Memory B cell (primary cell): Measurements from ENCODE around the gene MEX3A.

Source experiments
- ATAC-seq: fragments of 150-1000 bp; cut with Tn5 transposase; 2 replicates; pipeline ENCODE4 v1.10.0; 2021; ENCODE audit warnings: low read depth, mild to moderate bottlenecking, moderate library complexity
- DNase-seq, 2 donors: peaks; one replicate each; pipeline ENCODE4 v3.0.0; 2022; ENCODE audit warnings: low spot score in 2 of 2
- H3K27ac Mint-ChIP-seq: one replicate; pipeline ENCODE4 v1.8.0; 2022; ENCODE audit warnings: mild to moderate bottlenecking, moderate library complexity, mixed read lengths
- H3K27me3 Mint-ChIP-seq: one replicate; pipeline ENCODE4 v1.8.0; 2022; ENCODE audit warnings: mixed read lengths
- H3K36me3 Mint-ChIP-seq: one replicate; pipeline ENCODE4 v1.8.0; 2022; ENCODE audit warnings: mild to moderate bottlenecking, mixed read lengths
- H3K4me1 Mint-ChIP-seq: one replicate; pipeline ENCODE4 v1.8.0; 2022; ENCODE audit warnings: mixed read lengths
- H3K4me3 Mint-ChIP-seq: one replicate; pipeline ENCODE4 v1.8.0; 2022; ENCODE audit warnings: mild to moderate bottlenecking, moderate library complexity, mixed read lengths
- H3K9me3 Mint-ChIP-seq: one replicate; pipeline ENCODE4 v1.8.0; 2022; ENCODE audit warnings: mixed read lengths

Gene MEX3A

DNA sequence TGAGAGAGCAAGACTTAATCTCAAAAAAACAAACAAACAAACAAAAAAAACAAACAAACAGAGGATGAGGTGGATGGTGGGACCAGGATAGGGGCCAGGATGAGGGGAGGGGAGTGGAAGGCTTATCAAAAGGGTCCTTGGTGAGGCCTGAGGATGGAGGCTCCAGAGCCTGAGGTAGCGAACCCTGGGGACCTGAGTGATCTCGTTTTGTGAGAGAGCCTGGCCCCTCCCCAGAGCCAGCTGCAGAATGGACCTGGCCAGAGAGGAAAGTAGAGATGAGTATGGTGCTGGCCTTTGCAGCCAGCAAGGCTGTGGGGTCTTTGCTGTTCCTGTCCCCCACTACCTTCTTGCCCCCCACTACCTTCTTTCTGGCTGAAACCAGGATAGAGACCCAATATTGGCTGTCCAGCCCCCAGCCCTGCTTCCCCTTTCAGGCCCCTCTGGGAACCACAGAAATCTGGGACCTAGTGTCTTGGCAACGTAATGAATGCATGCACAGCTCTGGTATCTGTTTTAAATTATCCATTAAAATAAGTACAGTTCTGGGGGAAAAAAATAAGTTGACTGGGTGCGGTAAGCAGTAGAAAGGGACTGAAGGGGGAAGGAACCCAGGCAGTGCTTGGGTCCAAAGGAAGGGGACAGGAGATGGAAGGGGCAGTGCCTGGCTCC lies 31.2 kb upstream of the MEX3A start:
- DNase-seq = no peak
- Mint-ChIP-seq H3K4me1 (peaks cover 24% of the 10 kb centered on the region), H3K4me3 (no peak overlapping the region)

DNA sequence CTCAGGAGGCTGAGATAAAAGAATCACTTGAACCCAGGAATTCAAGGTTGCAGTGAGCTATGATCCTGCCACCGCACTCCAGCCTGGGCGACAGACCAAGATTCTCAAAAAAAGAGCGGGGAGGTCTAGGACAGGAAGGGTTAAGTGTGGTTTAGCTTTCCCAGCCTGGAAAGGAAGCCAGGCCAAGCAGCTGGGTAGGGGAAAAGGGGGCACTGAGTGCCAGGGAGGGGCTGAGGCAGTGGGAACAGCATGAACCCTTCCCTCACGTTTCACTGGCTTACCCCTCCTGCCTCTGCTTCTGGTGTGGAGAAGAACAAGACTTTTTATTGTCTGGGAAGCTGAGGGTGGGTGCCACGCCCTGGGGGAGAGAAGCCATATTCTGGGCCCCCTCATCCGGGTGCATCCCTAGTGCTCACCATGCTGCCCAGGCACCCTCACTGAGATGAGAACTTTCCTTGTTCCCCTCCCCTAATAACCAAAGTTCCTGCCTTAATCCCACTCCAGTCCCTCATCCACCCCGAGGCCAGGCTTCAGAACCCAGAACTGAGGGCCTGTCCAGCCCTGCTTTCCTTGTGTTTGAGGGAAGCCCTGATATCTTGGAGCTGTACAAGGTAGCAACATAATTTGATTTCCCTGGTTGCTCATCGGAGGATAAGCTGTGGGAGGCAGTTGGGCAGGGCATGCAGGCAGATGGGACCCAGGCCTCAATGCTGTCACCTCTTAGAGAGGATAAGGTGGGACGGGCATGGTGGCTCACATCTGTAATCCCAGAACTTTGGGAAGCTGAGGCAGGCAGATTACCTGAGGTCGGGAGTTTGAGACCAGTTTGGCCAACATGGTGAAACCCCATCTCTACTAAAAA lies 30.2 kb upstream of the MEX3A start:
- H3K27ac Mint-ChIP-seq = peak overlapping the region; percentile 98
- H3K9me3 Mint-ChIP-seq = no peaks in the 10 kb centered on the region
- H3K4me1 Mint-ChIP-seq = peaks cover 24% of the 10 kb centered on the region
- H3K4me3 Mint-ChIP-seq = no peak overlapping the region
- no peak for ATAC-seq
- no peak for DNase-seq
- H3K36me3 Mint-ChIP-seq = no peaks in the 10 kb centered on the region
- peaks cover 8% of the 10 kb centered on the region for H3K27me3 Mint-ChIP-seq

More for the DNA sequence above, 31.2 kb upstream of the MEX3A start:
- Mint-ChIP-seq H3K27ac (peak overlapping the region; percentile 98), H3K9me3 (no peaks in the 10 kb centered on the region), H3K36me3 (no peaks in the 10 kb centered on the region), H3K27me3 (peaks cover 10% of the 10 kb centered on the region)
- ATAC-seq = no peak

DNA sequence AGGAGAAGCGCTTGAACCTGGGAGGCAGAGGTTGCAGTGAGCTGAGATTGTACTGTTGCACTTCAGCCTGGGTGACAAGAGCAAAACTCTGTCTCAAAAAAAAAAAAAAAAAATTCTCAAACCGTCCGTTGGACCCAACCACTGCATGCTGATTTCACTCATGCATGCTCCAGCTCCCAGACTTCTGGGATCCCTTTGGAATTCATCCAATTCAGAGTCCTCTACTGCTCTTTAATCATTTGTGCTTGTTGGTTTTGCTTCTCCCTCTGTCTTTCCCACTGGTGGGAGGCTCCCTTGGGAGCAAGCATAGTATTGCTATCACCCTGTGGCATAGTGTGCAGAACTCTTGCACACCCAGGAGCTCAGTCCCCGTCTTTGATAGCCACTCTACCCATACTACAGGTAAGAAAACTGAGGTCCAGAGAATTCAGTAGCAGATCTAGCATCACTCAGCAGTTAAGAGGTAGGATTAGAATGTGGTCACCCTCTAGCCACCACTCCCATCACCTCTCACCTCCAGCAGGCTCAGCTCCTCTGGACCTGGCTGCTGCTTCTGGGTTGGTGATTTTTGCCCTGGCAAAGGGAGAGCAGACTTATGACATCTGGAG lies 29.2 kb upstream of the MEX3A start:
- ATAC-seq (no peak), DNase-seq (no peak)
- Mint-ChIP-seq H3K4me1 (peaks cover 26% of the 10 kb centered on the region), H3K27ac (peak overlapping the region; percentile 25), H3K27me3 (peaks cover 8% of the 10 kb centered on the region), H3K4me3 (no peak overlapping the region), H3K9me3 (no peaks in the 10 kb centered on the region), H3K36me3 (no peaks in the 10 kb centered on the region)

DNA sequence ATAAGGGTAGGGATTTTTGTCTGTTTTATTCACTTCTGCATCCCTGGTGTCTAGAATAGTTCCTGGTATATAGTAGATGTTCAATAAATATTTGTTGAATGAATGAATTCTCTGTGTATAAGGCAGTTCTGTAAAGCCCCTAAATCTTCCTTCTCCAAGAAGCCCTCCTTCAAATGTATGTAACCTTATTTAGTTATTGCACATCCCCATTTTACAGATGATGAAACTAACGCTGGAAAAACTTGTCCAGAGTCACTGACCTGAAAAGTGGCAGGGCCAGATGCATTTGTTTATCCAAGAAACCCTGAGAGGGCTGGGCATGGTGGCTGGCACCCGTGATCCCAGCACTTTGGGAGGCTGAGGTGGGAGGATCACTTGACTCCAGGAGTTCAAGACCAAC lies 28.0 kb upstream of the MEX3A start:
- H3K9me3 Mint-ChIP-seq = no peaks in the 10 kb centered on the region
- peaks cover 19% of the 10 kb centered on the region for H3K4me1 Mint-ChIP-seq
- no peak for ATAC-seq
- peaks cover 5% of the 10 kb centered on the region for H3K27me3 Mint-ChIP-seq
- H3K27ac Mint-ChIP-seq = peak overlapping the region; percentile 74
- no peaks in the 10 kb centered on the region for H3K36me3 Mint-ChIP-seq
- H3K4me3 Mint-ChIP-seq = no peak overlapping the region
- DNase-seq = no peak

DNA sequence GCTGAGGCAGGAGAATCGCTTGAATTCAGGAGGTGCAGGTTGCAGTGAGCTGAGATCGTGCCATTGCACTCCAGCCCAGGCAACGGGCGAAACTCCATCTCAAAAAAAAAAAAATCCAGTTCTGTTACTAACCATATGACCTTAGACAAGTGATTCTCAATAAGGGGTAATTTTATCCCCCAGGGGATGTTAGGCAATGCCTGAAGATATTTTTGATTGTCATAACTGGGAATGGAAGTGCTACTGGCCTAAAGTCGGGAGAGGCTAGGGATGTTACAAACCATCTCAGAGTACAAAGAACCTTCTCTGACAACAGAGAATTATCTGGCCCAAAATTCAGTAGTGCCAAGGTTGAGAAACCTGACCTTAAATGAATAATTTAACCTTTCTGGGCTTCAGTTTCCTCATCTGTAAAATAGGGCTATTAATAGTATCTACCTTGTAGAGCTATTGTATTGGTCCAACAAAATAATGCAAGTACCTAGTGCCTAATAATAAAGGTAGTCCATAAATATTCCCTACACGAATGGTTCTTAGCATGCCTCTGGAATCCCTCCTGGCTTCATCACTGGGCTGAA lies 26.5 kb upstream of the MEX3A start:
- ATAC-seq (no peak), DNase-seq (no peak)
- peak overlapping the region; percentile 98 for H3K27ac Mint-ChIP-seq
- no peaks in the 10 kb centered on the region for H3K9me3 Mint-ChIP-seq
- no peaks in the 10 kb centered on the region for H3K36me3 Mint-ChIP-seq
- no peaks in the 10 kb centered on the region for H3K27me3 Mint-ChIP-seq
- no peak overlapping the region for H3K4me3 Mint-ChIP-seq
- H3K4me1 Mint-ChIP-seq = peaks cover 18% of the 10 kb centered on the region

DNA sequence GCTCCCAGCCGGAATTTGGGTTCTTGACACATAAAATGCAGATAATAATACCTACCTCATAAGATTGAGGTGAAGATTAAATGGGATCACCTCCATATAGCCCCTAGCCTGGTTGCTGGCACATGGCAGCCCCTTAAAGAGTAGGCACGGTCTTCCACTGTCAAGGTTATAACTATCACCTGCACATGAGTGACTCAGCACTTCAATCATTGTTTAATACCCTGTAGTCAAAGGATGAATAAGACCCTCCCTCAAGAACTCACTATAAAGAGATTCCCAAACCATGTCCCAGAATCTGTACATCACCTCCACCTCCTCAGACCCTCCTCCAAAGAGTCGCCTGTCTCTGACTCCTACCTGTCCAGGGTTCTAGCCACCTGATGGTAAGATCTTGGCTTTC lies 25.8 kb upstream of the MEX3A start:
- H3K9me3 Mint-ChIP-seq = no peaks in the 10 kb centered on the region
- no peaks in the 10 kb centered on the region for H3K27me3 Mint-ChIP-seq
- H3K4me3 Mint-ChIP-seq = no peak overlapping the region
- no peaks in the 10 kb centered on the region for H3K36me3 Mint-ChIP-seq
- ATAC-seq (no peak), DNase-seq (no peak)
- H3K27ac Mint-ChIP-seq = peak overlapping the region; percentile 98
- peaks cover 24% of the 10 kb centered on the region for H3K4me1 Mint-ChIP-seq

DNA sequence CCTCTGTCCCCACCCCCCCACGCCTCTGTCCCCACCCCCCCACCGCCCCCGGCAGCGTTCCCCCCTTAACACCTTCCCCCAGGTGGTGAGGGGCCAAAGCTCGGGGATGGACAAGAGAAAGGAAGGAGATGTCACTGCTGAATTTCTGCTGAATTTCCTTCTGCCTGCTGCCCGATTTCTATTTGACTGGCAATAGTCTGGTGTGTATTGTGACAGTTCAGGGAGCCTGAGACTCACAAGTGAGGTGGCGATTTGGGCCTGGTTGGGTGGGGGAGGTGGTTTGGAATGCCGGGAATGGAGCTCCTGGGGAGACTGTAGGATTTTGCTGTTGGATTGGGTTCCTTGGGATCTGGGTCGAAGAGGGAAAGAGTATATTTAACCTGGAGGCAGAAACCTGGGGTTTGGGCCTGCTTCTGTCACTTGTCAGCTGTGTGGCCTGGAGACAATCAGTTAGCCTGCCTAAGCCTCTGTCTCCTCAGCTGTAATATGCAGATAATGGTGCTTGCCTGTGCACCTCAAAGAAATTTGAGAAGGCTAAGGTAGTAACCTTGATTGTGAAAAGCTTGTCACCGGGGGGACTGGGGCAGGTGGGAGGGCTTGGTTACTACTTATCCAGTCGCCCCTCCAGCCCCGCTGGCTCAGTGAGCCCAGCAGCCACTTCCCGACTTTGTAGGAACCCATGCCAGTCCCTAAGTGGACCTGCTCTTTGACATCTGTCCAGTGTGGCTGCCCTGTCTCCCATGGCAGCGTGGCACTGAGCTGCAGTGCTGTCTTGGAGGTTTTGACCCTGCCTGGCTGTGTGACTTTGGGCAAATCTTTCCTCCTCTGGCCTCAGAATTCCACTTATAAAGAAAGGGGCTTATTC lies 24.6 kb upstream of the MEX3A start:
- H3K27me3 Mint-ChIP-seq = no peaks in the 10 kb centered on the region
- H3K4me1 Mint-ChIP-seq = peaks cover 27% of the 10 kb centered on the region
- DNase-seq (peak in 1 of 2 donors; percentile 71), ATAC-seq (no peak)
- peak overlapping the region; percentile 98 for H3K27ac Mint-ChIP-seq
- H3K36me3 Mint-ChIP-seq = no peaks in the 10 kb centered on the region
- H3K4me3 Mint-ChIP-seq = peak overlapping the region; percentile 70
- H3K9me3 Mint-ChIP-seq = no peaks in the 10 kb centered on the region

DNA sequence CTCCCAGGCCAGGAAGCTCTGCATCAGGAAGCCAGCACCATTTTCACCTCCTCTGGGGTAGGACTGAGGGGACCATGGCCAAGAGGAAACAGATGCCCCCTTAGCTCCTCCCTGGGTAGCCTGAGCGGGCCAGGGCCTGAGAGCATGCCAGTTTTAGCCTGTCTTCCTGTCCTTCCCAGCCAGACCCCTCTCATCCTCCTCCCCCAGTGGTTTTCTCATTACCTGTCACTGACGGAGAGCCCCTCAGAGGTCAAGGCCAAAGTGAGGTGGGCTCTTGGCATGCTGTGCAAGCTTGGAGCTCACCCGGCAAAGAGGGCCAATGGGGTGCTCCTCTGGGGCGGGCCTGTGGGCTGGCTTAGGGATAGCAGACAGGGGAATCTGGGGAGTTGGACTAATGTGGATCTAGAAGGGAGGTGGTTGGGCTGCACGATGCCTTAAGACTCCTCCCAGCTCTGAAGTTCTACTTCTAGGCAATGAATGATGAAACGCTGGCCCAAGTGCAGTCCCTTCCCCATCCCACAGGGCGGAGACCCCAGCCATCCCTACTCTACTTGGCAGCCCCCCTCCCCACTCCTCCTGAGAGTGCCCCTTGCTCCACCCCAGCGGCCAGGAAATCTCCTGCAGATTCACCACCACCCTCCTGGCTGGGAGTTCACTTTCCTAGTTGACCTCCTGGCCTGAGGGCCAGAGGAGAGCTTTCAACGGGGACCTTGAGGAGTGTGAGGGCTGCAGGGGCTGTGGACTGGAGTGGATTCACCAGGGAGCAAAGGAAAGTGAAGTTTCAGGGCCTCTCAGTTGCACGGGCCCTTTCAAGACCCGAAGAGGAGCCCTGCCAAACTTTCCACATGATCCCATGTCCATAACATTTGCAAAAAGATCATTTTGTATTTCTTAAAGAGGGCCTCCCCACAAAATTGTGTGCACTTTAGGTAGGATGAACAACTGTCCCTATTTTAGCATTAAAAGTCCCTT lies 22.9 kb upstream of the MEX3A start:
- no peaks in the 10 kb centered on the region for H3K36me3 Mint-ChIP-seq
- DNase-seq = no peak

DNA sequence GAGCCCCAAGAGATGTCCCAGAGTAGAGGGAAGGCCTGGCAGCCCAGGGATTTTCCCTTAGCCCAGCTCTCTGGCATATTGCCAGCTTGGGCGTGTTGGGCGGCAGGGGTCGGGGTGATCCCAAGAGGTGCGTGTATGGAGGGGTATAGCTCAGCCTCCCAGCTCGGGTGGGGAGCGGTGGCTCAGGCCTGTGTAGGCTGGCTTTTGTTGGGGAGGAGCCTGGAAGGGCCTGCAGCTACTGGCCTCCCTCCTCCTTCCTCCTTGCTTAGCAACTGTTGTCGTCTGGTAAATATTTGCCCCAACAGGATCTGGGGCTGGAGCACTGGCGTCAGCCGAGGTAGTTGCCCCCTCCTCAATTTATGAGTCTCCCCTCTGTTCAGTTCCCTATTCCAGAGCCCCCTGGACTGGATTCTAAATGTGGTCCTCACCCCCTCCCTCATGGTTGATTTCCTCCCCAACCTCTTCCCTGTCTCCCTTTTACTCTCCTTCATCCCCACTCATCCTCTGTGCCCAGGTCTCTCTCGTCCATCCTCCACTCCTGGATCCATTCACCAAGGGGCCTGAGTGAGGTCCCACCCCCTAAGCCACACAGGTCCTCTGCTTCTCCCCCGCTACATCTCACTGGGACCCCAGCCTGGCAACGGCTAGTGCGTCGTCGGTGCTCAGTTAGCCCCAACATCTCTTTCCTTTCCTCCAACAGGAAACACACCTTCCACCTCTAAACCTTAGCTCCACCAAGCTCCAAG lies 22.0 kb upstream of the MEX3A start:
- Mint-ChIP-seq H3K4me3 (peak overlapping the region; percentile 59), H3K27ac (peak overlapping the region; percentile 98), H3K9me3 (no peaks in the 10 kb centered on the region), H3K4me1 (peaks cover 29% of the 10 kb centered on the region), H3K27me3 (no peaks in the 10 kb centered on the region), H3K36me3 (no peaks in the 10 kb centered on the region)
- DNase-seq = peak in 1 of 2 donors; percentile 52
- peak; percentile 22 for ATAC-seq

More for the DNA sequence above, 22.9 kb upstream of the MEX3A start:
- Mint-ChIP-seq H3K27ac (peak overlapping the region; percentile 98), H3K4me3 (peak overlapping the region; percentile 87), H3K9me3 (no peaks in the 10 kb centered on the region), H3K27me3 (no peaks in the 10 kb centered on the region), H3K4me1 (peaks cover 32% of the 10 kb centered on the region)
- ATAC-seq = no peak

DNA sequence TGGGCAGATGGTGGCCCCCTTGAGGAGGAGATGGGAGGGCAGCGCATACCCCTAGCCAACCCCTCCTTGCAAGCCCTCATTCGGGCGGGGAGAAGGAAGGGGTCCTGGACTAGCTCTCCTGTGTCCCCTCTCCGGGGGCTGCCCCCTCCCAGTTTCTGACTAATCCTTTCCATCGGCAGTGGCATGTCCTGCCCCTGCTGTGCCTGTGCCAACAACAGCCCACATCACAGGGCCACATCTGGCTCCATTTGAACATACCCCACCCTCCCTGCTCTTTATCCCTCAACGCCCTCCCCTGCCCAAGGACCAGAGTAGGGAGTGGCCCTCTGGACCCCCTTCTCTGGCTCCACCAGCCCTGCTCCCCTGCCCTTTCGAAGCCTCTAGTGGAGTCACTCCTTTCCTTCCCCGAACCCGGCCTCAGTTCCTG lies 21.3 kb upstream of the MEX3A start:
- DNase-seq = no peak
- no peak overlapping the region for H3K4me3 Mint-ChIP-seq
- ATAC-seq = no peak
- no peaks in the 10 kb centered on the region for H3K9me3 Mint-ChIP-seq
- peaks cover 28% of the 10 kb centered on the region for H3K4me1 Mint-ChIP-seq
- peak overlapping the region; percentile 98 for H3K27ac Mint-ChIP-seq
- H3K27me3 Mint-ChIP-seq = no peaks in the 10 kb centered on the region
- H3K36me3 Mint-ChIP-seq = no peaks in the 10 kb centered on the region

DNA sequence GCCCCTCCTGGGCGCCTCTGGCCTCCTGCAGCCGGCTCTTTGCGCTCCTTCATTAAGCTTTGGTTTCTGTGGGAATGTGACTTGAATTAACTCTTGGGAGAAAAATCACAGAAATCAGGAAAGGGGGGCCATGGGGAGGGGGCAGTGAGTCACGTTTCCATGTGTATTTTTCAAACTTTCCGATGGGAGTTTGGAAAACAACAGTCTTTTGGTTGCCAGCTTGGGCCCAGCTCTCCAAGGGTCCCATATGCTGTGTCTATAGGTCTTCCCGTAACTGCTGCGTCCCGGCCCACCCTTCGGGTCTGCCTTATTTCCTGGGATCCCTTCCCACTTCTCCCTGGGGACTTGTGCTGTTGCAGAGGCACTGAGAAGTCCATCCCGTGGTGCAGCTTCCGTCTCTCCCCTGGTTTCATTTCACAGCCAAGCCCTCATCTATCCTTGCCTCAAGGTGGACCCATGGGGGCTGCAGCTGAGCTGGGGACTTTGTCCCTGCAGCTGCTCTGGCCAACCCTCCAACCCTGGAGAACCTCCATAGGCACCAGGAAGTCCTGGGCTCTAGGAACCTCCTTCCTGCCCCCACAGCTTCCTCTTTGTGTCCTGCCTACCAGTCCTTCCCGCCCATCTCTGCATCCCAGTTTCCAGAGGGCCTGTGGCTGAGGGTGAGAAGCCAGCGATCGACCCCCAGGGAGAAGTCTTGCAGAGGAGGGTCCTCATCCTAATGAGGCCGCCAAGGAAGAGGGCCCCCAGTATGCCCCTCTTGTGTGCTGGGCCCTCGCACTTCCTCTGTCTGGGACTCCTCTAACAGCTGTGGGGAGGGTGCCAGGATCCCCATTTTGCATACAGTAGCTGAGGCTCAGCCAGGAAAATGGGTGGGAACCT lies 20.6 kb upstream of the MEX3A start:
- Mint-ChIP-seq H3K36me3 (no peaks in the 10 kb centered on the region), H3K9me3 (no peaks in the 10 kb centered on the region), H3K27ac (peak overlapping the region; percentile 98), H3K4me1 (peaks cover 34% of the 10 kb centered on the region), H3K27me3 (no peaks in the 10 kb centered on the region), H3K4me3 (no peak overlapping the region)
- DNase-seq (no peak), ATAC-seq (no peak)
